Activated T-cell treated with anti-CD3 and anti-CD28 coated beads, Interleukin-2, amount 50 U/mL, for 72 hours (primary cell): Measurements from ENCODE around the gene NUAK1. TPM values are rescaled to one million over a fixed set of nuclear protein-coding genes. Genes with fewer than 3 reads are reported as not detected.

Experiments
- ATAC-seq, 2 donors: fragments of 150-1000 bp; cut with Tn5 transposase; replicated peaks in 1 of 2; 2 replicates each; pipeline ENCODE4 v1.10.0; 2021; ENCODE audit warnings: moderate library complexity in 2 of 2, mild to moderate bottlenecking in 1 of 2
- DNase-seq, 2 donors: peaks; one replicate each; pipeline ENCODE4 v3.0.0; 2021 to 2022; ENCODE audit warnings: mixed read lengths in 1 of 2
- H3K27ac Mint-ChIP-seq: one replicate; pipeline ENCODE4 v1.8.0; 2022; ENCODE audit warnings: mild to moderate bottlenecking, moderate library complexity, mixed read lengths
- H3K27me3 Mint-ChIP-seq: one replicate; pipeline ENCODE4 v1.8.0; 2022; ENCODE audit warnings: low read depth, mixed read lengths
- H3K36me3 Mint-ChIP-seq, 2 donors: one replicate each; pipeline ENCODE4 v1.8.0; 2022; ENCODE audit warnings: mixed read lengths in 2 of 2, mild to moderate bottlenecking in 1 of 2; ENCODE audit not compliant: insufficient read depth in 2 of 2
- H3K4me1 Mint-ChIP-seq: one replicate; pipeline ENCODE4 v1.8.0; 2022; ENCODE audit warnings: low read depth, mixed read lengths
- H3K4me3 Mint-ChIP-seq, 2 donors: one replicate each; pipeline ENCODE4 v1.8.0; 2022; ENCODE audit warnings: mild to moderate bottlenecking in 2 of 2, mixed read lengths in 2 of 2, moderate library complexity in 2 of 2
- H3K9me3 Mint-ChIP-seq, 2 donors: one replicate each; pipeline ENCODE4 v1.8.0; 2022; ENCODE audit warnings: mixed read lengths in 2 of 2
- total RNA-seq, 2 donors: library from RNA; stranded (reverse); gene quantifications; one replicate each; pipeline ENCODE4 v1.2.3, GENCODE V29; 2022

NUAK1 gene
- total RNA-seq, 2 donors from 2014 or later, result 0.14 TPM

DNA sequence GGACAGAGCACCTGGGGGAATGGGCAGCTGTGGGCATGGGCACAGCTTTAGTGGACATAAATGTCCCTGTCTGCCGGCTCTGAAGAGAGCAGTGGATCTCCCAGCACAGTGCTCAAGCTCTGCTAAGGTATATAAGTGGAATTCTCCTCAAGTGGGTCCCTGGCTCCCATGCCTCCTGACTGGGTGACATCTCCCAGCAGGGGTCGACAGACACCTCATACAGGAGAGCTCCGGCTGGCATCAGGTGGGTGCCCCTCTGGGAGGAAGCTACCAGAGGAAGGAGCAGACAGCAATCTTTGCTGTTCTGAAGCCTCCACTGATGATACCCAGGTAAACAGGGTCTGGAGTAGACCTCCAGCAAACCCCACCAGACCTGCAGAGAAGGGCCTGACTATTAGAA is 25.0 kb upstream of the NUAK1 start:
- no peak for DNase-seq
- no peak overlapping the region for H3K27ac Mint-ChIP-seq
- H3K27me3 Mint-ChIP-seq, result peaks cover 68% of the 10 kb centered on the region
- no peaks in the 10 kb centered on the region for H3K4me1 Mint-ChIP-seq
- no peak overlapping the region for H3K4me3 Mint-ChIP-seq
- H3K36me3 Mint-ChIP-seq, result peaks cover 0 to 4% of the 10 kb centered on the region in 2 donors
- ATAC-seq, result no peak
- peaks cover 0 to 4% of the 10 kb centered on the region in 2 donors for H3K9me3 Mint-ChIP-seq

DNA sequence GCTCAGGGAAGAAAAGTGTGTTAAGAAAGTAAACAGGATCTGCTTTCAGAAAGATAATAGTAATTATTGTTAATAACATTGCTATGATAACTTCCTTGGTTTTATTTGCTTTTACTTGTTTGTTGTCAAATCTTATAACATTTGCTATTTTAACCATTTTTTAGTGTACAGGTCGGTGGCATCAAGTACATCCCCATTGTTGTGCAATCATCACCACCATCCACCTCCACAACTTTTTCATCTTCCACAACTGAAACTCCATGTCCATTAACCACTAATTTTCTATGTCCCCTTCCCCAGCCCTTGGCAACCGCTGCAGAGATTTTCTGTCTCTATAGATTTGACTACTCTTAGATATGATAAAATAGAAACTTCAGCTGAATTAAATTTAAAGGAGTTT is 22.7 kb upstream of the NUAK1 start:
- Mint-ChIP-seq H3K27me3 (peaks cover 49% of the 10 kb centered on the region), H3K36me3 (peaks cover 0 to 2% of the 10 kb centered on the region in 2 donors), H3K4me3 (no peak overlapping the region), H3K9me3 (no peaks in the 10 kb centered on the region), H3K4me1 (no peaks in the 10 kb centered on the region), H3K27ac (no peak overlapping the region)
- DNase-seq (no peak), ATAC-seq (no peak)

- Mint-ChIP-seq H3K36me3 (peaks cover 0 to under 1% of the 10 kb centered on the region in 2 donors), H3K27ac (no peak overlapping the region), H3K4me1 (no peaks in the 10 kb centered on the region), H3K9me3 (no peaks in the 10 kb centered on the region), H3K4me3 (no peak overlapping the region), H3K27me3 (peaks cover 48% of the 10 kb centered on the region)
- no peak for ATAC-seq
- DNase-seq, result no peak
Measured at GRCh38 chr12:106160915-106161314, 22.2 kb upstream of the NUAK1 start.

- no peak for ATAC-seq
- H3K27me3 Mint-ChIP-seq, result peaks cover 30% of the 10 kb centered on the region
Measured at GRCh38 chr12:106157802-106158201, 19.0 kb upstream of the NUAK1 start.

DNA sequence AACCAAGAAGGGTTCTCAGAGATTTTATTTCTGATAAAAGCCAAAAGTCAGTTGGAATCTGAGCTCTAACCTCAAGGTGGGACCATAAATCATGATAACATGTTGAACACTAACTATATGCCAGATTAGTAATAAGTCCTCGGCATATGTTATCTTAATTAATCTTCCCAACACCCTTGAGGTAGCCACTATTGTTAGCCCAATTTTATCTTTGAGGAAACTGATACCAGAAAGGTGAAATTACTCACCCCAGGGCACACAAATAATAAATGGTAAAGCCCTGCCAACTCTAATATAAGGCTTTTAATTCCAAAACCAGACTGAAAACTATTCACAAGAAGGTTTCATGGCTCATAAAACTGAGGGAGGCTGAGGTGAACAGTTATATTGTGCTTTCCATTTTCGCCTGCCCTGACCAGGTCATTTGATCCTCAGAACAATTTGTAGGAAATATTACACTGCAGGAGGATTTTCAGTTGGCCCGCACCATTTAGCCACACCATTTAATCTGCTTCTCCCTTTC is 16.1 kb upstream of the NUAK1 start:
- peaks cover 20% of the 10 kb centered on the region for H3K27me3 Mint-ChIP-seq
- H3K27ac Mint-ChIP-seq, result no peak overlapping the region
- DNase-seq, result no peak
- no peak overlapping the region for H3K4me3 Mint-ChIP-seq
- H3K9me3 Mint-ChIP-seq, result no peaks in the 10 kb centered on the region
- no peaks in the 10 kb centered on the region for H3K36me3 Mint-ChIP-seq
- no peaks in the 10 kb centered on the region for H3K4me1 Mint-ChIP-seq
- ATAC-seq, result no peak

More at GRCh38 chr12:106157802-106158201, 19.0 kb upstream of the NUAK1 start:
- no peaks in the 10 kb centered on the region for H3K4me1 Mint-ChIP-seq
- H3K27ac Mint-ChIP-seq, result no peak overlapping the region
- no peaks in the 10 kb centered on the region for H3K9me3 Mint-ChIP-seq
- no peak overlapping the region for H3K4me3 Mint-ChIP-seq
- DNase-seq, result no peak
- H3K36me3 Mint-ChIP-seq, result no peaks in the 10 kb centered on the region

- Mint-ChIP-seq H3K4me1 (no peaks in the 10 kb centered on the region), H3K36me3 (no peaks in the 10 kb centered on the region), H3K4me3 (no peak overlapping the region), H3K27me3 (peaks cover 29% of the 10 kb centered on the region), H3K27ac (no peak overlapping the region), H3K9me3 (no peaks in the 10 kb centered on the region)
- no peak for ATAC-seq
- DNase-seq, result no peak
Measured at GRCh38 chr12:106152334-106152733, 13.6 kb upstream of the NUAK1 start.

DNA sequence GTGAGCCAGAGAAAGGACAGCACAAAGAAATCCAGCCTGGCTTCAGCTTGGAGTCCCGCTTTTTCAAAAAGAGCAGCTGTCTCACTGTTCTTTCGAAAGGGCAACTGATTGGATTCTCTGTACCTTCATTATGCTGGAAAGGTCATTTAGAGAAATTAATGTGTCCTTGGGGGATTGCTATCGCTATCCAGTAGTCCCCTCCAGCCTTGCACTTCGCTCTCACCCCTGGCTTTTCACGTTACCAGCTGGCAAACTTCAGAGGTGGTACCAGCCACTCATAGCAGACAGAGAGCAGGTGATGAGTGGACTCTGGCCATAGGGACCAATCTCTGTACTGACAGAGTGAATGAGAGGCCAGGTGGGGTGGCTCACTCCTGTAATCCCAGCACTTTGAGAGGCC is 11.8 kb upstream of the NUAK1 start:
- Mint-ChIP-seq H3K27ac (no peak overlapping the region), H3K36me3 (no peaks in the 10 kb centered on the region), H3K27me3 (peaks cover 28% of the 10 kb centered on the region), H3K9me3 (no peaks in the 10 kb centered on the region), H3K4me1 (no peaks in the 10 kb centered on the region), H3K4me3 (no peak overlapping the region)
- DNase-seq (no peak), ATAC-seq (no peak)

DNA sequence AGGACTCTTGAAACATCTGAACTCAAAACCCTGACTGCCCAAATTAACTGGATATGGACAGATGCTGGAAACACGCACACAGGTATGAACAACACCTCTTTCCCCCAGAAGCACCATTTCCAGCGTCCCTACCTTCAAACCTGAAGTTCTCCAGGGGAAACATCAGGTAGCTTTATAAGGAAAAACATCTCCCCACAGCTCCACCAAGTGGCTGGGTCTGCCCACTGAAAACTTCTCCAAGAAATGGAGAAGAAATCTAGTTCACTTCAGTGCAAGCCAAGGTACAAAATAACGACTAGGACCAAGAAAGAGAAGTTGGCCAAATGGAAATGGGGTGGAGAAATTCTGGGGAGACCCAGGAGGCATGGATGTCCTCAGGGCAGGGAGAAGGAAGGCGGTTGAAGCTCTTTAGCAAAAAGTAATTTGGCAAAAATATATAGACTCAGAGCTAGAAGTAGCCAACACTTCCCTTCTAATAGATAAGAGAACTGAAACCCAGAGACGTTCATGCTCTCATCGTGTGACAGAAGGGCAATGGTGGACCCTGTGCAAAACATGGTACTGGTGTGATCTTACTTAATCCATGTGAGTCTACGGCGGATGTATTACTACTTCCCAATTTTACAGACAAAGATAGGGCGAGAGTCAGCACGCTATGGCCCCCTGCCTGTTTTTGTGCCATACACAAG is 10.5 kb upstream of the NUAK1 start:
- no peak overlapping the region for H3K4me3 Mint-ChIP-seq
- no peak for DNase-seq

DNA sequence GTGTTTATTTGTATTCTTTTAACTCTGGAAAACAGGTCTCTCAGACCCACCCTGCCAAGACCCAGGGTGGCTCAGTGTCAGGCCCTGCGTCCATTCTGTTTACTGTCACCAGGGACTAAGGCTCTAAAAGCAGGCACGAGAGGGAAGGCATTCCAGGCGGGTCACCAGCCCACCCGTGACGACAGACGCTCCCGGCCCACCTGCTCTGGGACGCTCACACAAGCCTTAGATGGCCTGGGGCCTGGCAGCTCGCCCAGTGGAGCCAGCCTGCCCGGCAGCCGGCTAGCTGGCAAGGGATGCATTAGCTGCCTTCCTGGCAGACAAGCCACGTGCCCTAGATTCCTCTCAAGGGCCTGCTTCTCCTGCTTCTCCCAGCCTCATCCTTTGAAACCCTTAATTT is 9.2 kb upstream of the NUAK1 start:
- H3K4me3 Mint-ChIP-seq, result no peak overlapping the region
- H3K36me3 Mint-ChIP-seq, result no peaks in the 10 kb centered on the region
- peaks cover 40% of the 10 kb centered on the region for H3K27me3 Mint-ChIP-seq
- no peaks in the 10 kb centered on the region for H3K4me1 Mint-ChIP-seq
- H3K9me3 Mint-ChIP-seq, result no peaks in the 10 kb centered on the region
- no peak overlapping the region for H3K27ac Mint-ChIP-seq
- no peak for DNase-seq
- no peak for ATAC-seq

More for the DNA sequence above, 10.5 kb upstream of the NUAK1 start:
- Mint-ChIP-seq H3K27ac (no peak overlapping the region), H3K4me1 (no peaks in the 10 kb centered on the region), H3K36me3 (no peaks in the 10 kb centered on the region), H3K9me3 (no peaks in the 10 kb centered on the region), H3K27me3 (peaks cover 38% of the 10 kb centered on the region)
- ATAC-seq, result no peak

DNA sequence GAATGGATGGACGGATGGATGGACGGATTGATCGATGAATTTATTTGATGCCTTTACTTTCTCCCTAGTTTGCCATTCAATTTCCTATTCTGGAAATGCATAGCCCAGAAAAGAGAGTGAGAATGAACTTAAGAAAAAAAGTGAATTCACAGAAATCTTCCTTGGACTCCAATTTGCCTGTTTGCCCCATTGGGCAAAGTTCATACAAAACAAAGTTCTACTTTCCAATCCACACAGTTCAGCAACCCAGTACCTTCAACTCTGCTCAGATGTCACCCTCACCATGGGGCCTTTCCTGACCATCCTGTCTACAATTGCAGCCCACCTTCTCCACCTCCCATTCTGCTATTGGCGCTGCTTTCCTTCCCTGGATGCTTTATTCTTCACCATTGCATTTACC is 8.2 kb upstream of the NUAK1 start:
- H3K27ac Mint-ChIP-seq, result no peak overlapping the region

GRCh38 chr12:106145539-106146447 is 7.0 kb upstream of the NUAK1 start:
- DNase-seq (no peak), ATAC-seq (no peak)
- Mint-ChIP-seq H3K27me3 (peaks cover 55% of the 10 kb centered on the region), H3K4me1 (no peaks in the 10 kb centered on the region), H3K27ac (no peak overlapping the region), H3K36me3 (no peaks in the 10 kb centered on the region), H3K4me3 (no peak overlapping the region), H3K9me3 (no peaks in the 10 kb centered on the region)

More for the DNA sequence above, 8.2 kb upstream of the NUAK1 start:
- Mint-ChIP-seq H3K9me3 (no peaks in the 10 kb centered on the region), H3K4me3 (no peak overlapping the region), H3K36me3 (no peaks in the 10 kb centered on the region), H3K4me1 (no peaks in the 10 kb centered on the region), H3K27me3 (peaks cover 50% of the 10 kb centered on the region)
- DNase-seq (no peak), ATAC-seq (no peak)

DNA sequence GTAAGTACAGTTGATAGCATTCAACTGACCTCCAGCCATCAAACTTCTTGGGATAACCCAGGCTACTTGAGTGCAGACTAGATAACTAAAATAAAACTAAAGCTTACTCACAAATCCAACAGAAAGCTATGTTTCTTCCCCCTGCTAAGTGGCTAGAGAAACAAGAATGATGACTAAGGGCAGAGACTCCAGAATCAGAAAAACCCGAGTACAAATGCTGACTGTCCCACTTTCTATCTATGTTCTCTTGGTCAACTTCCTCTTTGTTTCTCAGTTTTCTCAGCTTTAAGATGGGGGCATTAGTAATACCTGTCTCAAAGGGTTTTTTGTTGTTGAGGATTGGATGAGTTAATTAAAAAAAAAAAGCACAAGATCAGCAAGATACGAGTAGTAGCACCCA is 6.1 kb upstream of the NUAK1 start:
- ATAC-seq (peak in 1 of 2 donors; percentile 57), DNase-seq (no peak)
- Mint-ChIP-seq H3K27ac (no peak overlapping the region), H3K27me3 (peaks cover 62% of the 10 kb centered on the region), H3K36me3 (no peaks in the 10 kb centered on the region), H3K4me1 (no peaks in the 10 kb centered on the region), H3K4me3 (no peak overlapping the region), H3K9me3 (no peaks in the 10 kb centered on the region)

- no peaks in the 10 kb centered on the region for H3K9me3 Mint-ChIP-seq
- H3K4me1 Mint-ChIP-seq, result no peaks in the 10 kb centered on the region
- H3K27ac Mint-ChIP-seq, result no peak overlapping the region
- no peak for ATAC-seq
- no peak for DNase-seq
- peaks cover 58% of the 10 kb centered on the region for H3K27me3 Mint-ChIP-seq
- H3K4me3 Mint-ChIP-seq, result no peak overlapping the region
- H3K36me3 Mint-ChIP-seq, result no peaks in the 10 kb centered on the region
Measured at GRCh38 chr12:106142591-106143261, 4.0 kb upstream of the NUAK1 start.
